GM18508 (cell line): Measurements from ENCODE around the gene TAF8.

Experiments
- ATAC-seq: cut with Tn5 transposase; IDR thresholded peaks from one replicate; pipeline ENCODE4 v1.9.1; 2021; ENCODE audit warnings: moderate number of reproducible peaks; ENCODE audit not compliant: insufficient read depth, unreplicated experiment

The TAF8 gene

DNA sequence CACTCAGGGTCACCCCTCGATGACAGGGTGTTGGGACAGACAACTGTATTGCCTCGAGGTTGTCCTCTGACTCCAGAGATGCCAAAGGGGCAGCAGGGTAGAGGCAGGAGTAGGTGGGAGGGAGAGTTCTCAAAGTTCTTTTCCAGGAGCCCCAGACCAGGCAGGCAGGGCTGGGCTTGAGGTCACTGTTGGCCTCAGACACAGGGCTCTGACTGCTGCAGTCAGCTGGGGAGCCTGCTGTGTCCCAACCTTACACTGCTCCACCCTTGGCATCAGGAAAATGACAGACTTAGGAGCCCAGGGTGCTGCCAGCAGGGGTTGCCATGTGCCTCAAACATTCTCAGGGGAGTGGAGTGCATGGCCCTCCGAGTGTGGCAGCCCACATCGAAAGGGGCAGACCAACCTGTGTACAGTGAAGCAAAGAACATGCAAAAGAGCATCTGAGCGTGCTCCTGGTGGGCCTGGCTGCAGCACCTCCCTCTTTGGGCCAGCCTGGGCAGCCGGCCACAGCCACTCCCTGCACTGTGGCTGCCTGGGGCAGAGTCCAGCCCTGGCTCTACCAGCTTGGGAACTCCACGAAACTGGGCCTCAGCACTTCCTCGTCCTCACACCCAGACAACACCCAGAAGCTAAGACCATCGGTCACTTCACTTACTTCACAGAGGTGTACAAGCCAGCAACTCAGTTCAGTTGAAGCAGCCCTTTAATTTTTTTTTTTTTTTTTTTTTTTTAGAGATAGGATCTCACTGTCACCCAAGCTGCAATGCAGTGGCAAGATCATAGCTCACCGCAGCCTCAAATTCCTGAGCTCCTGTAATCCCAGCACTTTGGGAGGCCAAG, 68.1 kb downstream of the TAF8 start:
- no peak for ATAC-seq

DNA sequence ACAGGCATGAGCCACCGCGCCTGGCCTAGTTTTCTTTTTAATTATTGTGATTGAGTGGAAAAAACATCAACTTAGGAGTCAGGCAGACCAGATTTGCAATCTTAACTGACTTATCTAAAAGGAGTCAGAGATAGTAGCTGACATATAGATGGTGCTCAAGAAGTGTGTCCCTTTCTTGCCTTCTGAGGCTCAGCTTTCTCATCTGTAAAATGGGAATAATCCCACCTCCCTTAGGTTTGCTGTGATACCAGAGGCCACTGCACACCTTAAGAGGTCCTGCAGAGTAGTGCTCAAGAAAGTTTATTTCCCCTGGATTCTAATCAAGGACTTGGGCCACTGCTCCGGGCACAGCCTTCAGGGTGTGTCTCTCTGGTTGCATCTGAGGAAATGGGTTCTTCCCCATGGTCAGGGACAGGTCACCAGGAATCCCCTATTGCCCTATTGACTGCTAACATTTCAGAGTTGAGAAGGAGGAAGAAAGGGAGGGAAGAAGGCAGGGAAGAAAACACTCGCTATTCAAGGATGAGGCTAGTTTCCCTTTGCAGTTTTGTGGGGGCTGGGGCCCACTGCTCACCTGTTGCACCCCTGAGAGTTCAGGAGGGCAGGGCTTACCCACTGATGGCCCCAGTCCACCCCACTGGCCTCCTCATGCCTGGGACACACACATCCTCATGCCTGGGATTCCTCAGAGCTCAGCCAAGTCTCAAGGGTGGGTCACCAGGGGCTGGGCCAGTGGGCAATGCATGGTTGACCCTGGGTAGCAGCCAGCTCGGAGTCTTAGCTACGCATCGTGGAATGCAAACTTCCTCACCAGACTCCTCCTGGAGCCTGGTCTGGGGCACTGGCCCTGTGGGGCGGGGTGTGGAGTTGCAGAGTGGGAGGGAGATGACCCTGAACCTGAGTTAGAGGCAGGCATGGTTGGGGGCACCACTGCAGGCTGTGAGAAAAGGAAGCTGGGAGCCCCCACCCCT, 70.9 kb downstream of the TAF8 start:
- ATAC-seq: no peak

DNA sequence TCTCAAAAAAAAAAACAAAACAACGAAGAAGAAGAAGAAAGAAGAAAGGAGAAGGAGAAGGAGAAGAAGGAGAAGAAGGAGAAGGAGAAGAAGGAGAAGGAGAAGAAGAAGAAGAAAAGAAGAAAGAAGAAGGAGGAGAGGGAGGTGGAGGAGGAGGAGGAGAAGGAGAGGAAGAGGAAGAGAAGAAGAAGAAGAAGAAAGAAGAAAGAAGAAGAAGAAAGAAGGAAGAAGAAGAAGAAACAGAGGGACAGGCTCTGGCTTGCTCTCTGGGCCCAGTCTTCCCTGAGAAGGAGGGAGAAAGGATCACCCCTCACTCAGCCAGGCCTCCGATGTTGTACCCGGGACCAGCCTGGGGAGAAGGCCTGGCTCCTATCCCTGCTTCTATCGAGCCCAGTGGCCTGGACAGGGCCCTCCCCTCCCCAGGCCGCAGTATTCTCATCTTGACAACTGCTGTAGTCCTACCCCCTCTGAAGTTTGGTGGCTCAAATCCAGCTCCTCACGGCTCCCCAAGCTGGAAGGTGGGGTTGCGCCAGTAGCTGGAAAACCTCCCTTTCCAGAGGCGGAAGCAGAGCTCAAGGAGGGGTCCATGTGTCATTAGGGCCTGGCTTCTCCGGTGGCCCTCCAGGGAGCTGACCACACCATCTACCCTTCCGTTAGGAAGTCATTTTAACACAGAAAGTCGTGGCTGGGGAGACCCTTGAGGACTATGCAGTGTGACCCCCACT, 73.2 kb downstream of the TAF8 start:
- ATAC-seq: no peak

DNA sequence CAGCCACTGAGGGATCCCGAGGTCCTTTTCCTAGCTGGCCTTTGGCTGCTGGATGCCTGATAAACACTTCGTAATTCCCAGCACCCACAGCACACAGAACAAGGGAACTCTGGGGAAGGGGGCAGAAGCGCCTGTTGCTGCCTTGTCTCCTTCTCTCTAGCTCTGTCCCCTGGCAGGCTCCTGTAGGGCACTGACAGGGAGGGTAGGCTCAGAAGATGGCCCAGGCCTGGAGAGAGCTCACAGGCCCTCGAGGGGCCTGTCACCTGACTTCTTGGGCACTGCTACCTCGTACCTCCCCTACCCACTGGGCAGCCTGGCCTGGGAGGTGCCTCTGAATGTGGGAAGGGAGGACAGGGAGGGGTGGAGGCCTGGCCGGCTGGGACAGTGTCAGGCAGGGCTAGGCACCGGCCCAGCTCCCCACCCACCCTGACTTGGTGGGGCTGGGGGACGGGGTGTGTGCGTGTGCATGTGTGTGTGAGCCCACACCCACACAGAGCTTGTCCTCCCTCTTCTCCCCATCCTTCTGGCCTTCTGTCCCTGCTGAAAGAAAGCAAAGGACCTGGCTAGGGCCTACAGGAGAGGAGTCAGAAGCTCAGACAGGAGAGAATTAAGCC, 74.0 kb downstream of the TAF8 start:
- no peak for ATAC-seq

DNA sequence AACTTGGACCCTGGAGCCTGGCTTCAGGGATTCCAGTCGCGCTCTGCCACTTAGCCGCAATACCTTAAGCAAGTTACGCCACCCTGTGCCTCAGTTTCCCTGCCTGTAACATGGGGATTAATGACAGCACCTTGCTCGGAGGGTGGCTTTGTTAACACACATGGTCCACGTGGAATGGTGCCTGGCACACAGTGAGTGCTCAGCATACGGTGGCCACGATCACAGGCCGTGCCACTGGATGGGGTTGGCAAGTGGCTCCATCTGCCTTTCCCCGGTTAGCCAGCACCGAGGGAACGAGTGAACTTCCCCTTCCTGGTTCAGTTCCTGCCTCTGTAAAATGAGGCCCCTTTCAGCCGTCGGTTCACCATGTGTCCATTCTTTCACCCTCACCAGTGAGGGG, 74.9 kb downstream of the TAF8 start:
- no peak for ATAC-seq

DNA sequence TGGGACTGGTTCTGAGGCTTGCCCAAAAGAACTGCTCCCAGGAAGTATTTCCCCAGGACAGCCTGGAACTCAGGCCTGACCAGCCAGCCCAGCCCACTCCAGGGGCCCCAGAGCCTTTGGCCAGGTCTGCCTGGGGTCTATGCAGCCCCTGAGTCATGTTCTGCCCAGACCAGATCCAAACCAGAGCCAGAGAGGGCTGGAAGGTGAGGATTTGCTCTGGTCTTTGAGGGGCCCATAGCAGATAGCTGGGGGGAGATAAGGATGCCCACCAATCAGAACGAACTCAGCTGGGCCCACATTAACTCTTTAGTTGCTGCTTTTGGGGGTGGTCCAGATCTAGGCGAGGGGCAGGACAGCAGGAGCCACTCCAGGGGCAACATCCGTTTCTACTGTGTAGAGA, 75.3 kb downstream of the TAF8 start:
- ATAC-seq: no peak

DNA sequence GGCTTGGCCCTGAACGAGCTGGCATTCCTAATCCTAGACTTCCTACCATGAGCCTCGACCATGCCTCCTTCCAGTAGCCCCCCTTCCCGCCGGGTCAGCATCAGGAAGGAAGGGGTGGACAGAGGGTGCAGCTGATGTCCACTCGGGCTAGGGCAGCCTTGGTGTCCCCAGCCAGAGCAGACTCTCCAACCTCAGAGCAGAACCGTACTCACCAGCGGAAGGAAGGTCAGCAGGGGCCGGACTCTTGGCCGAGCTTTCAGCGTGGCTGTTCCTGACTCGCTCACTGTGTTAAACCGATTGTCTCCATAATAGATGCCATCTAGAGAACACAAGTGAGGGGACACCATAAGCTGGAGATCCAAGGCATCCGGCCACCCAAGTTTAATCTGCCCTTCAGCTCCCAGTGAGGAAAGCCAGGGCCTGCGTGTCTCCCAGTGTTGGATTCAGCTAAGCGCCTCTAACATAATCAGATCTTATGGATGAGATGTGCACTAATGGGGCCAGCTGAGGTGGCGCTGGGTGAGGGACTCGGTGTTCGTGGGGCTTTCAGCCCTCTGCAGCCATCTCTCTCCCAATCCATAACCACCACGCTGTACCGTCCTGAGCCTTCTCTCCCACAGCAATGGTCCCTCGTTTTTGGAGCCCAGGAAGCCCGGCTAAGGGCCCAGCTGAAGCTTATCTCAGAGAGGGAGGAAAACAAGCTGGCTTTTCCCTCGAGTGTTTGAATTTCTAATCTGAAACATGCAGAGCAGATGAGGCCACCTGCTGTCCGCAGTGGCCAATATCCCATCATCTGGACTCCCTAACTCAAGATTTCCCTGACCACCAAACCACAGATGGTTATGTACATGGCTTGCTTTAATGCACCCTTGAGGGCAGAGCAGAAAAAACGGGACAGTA, 78.4 kb downstream of the TAF8 start:
- ATAC-seq: no peak

DNA sequence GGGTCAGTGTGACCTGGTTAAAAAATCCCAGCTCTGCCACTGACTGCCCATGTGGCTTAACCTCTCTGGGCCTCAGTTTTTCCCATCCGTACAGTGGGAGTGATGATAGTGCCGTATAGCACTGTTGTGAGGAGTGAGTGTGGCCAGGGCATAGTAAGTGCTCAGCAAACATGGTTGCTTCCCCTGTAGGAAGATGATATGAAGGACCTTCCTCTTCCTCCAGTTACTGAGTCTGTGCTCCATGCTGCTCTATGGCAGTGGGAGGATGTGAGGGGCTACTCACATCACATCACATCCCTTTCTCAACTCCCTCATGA, 79.0 kb downstream of the TAF8 start:
- no peak for ATAC-seq

DNA sequence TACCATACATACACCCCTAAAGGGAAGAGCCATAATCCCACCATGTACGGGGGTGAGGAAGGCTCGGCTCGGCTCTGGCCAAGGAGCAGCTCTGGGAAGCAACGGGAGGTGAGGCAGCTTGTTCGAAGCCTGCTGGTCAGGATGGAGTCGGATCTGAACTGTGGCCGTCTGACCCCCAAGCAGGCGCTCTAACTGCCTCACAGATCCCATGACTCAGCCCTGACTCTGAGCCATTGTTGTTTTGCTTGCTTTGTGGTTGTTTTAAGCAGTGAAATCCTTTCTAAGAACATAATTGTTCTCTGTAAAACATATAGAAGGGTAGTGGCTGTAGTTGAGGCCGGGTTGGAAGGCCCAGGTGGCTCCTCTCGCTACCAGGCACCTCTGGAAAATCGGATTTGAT, 81.2 kb downstream of the TAF8 start:
- ATAC-seq: no peak

DNA sequence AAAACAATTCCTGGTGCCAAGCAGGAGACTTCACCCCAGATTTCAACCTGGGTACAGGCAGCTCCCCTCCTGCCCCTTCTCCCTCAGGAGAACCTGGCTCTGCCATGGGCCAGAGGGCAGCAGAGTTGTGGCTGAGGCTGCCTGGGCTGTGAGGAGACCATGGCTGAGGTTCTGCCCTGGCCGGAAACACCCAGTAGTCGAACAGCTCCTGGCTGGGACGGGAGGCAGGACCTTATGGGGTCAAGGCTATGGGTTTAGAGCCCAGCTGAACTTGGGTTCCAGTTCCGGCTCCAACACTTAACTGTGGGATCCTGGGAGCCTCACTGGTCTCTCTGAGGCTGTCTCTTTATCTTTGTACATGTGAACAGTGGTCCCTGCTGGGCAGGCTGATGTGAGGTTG, 83.6 kb downstream of the TAF8 start:
- ATAC-seq: no peak

DNA sequence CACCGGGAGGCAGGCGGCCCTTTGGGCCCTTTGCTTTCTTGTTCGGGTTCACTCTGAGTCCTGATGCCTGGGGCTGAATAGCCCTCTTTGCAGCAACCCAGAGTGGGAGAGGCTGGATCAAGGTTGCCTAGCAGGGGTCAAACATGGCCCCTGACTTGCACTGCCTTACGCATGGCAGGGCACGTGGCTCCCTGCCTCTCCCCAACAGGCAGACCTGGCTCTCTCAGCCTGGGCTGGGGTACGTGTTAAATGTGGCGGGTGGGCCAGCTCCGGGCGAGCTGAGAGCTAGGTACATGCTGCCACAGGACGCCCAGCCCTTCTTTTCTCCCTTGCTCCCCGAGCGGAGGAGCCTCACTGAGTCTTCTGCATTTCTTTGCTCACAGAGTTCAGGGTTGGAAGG, 84.8 kb downstream of the TAF8 start:
- no peak for ATAC-seq

DNA sequence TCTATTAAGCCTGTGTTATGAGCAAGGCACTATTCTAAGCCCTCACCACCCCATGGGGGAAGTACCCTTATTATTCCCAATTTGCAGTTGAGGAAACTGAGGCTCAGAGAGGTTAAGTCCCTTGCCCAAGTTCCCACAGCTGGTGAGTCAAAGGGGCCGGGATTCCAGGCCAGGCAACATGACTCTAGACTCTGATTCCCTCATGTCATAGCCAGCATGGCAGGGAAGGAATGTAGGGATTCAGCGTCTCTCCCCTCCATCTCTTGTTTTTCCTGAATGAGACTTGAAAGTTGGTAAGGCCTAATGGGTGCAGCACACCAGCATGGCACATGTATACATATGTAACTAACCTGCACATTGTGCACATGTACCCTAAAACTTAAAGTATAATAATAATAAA, 85.4 kb downstream of the TAF8 start:
- no peak for ATAC-seq

DNA sequence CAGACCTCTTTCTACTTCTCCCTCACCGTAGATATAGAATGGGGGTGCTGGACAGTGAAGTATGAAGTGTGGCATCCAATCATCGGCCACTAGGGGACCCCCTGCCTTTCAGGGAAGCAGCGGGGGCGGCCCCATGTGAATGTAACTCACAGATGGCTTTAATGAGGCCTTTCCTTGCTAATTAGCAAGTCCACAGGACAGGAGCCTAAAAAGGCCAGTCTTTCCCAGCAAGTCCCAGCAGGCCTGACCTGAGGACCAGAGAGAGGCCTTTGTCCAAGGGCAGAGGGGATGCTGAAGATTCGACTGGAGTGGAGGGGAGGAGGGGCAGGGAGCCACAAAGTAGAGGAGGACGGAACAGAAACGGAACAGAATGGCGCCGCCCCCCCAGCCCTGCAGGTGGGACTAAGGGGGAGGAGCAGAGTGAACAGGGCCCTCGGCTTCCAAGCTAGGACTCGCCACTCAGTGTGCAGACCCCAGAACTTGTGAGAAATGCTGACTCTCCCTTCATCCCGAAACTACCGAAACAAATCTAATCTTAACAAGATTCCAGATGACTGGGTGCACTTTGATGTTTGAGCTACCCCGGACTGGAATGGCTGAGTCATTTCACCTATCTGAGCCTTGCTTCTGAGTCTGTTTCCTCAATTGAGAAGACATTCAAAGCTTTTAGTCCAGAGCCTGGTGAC, 86.3 kb downstream of the TAF8 start:
- no peak for ATAC-seq
